Activated CD4-positive, alpha-beta T cell treated with anti-CD3 and anti-CD28 coated beads for 36 hours (primary cell): ENCODE results near the gene GMIP. TPM values are rescaled to one million over a fixed set of nuclear protein-coding genes. Genes with fewer than 3 reads are reported as not detected.
A peak's percentile ranks its signal among the peaks of the same experiment; 100 is the strongest.

ENCODE experiments used
- ATAC-seq: fragments of 200-7000 bp; cut with Tn5 transposase; one replicate; pipeline ENCODE4 v1.10.0; 2021; ENCODE audit warnings: mild to moderate bottlenecking, moderate library complexity
- CTCF ChIA-PET: fragments of 350-600 bp; sonication (Branson Sonifier 250); formaldehyde crosslinking; loops from one replicate; lab custom pipeline; 2021; ENCODE audit warnings: antibody characterized with exemption; lab: Charles Lee
- POLR2A ChIA-PET: fragments of 350-600 bp; sonication (Branson Sonifier 250); formaldehyde crosslinking; loops from one replicate; lab custom pipeline; 2021; ENCODE audit warnings: antibody characterized with exemption, inconsistent platforms; lab: Charles Lee
- DNase-seq: peaks from one replicate; pipeline ENCODE4 v3.0.0-alpha.2; 2020
- H3K27ac Mint-ChIP-seq: one replicate; pipeline ENCODE4 v1.8.0; 2021; ENCODE audit warnings: mixed read lengths
- H3K27me3 Mint-ChIP-seq: one replicate; pipeline ENCODE4 v1.8.0; 2021; ENCODE audit warnings: mixed read lengths
- H3K36me3 Mint-ChIP-seq: one replicate; pipeline ENCODE4 v1.8.0; 2021; ENCODE audit warnings: low read depth, mixed read lengths
- H3K4me1 Mint-ChIP-seq: one replicate; pipeline ENCODE4 v1.8.0; 2021; ENCODE audit warnings: mixed read lengths
- H3K4me3 Mint-ChIP-seq: one replicate; pipeline ENCODE4 v1.8.0; 2021; ENCODE audit warnings: mild to moderate bottlenecking, moderate library complexity, mixed read lengths
- H3K9me3 Mint-ChIP-seq: one replicate; pipeline ENCODE4 v1.8.0; 2021; ENCODE audit warnings: low read depth, mixed read lengths
- intact Hi-C, 2 experiments: fragments of 100-400 bp; cut with DNase I in 1 of 2; cut with micrococcal nuclease in 1 of 2; formaldehyde crosslinking; loops; one replicate each; pipeline versions ENCODE4 v1.14.2 to v1.15.1; 2022 to 2024; cut with DNase I, micrococcal nuclease
- total RNA-seq, 2 experiments: library from RNA; stranded (reverse); gene quantifications; one replicate each; pipeline ENCODE4 v1.2.3, GENCODE V29; 2021

The GMIP gene
- total RNA-seq, 2 experiments from 2014 or later: 54.9 to 56.6 TPM

- H3K27ac Mint-ChIP-seq: no peak overlapping the region
- ATAC-seq (no peak), DNase-seq (no peak)
- no peak overlapping the region for H3K4me3 Mint-ChIP-seq
- ChIA-PET CTCF (interaction anchor here (0.6 to 0.7 kb wide), 2 partner anchors 102 to 315 kb away, joined by 3 to 4 read pairs; no protein-coding TSS in a partner anchor), POLR2A (no interaction called here)
- H3K4me1 Mint-ChIP-seq: peaks cover 4% of the 10 kb centered on the region
- no peaks in the 10 kb centered on the region for H3K27me3 Mint-ChIP-seq
- H3K9me3 Mint-ChIP-seq: no peaks in the 10 kb centered on the region
- H3K36me3 Mint-ChIP-seq: peaks cover 45% of the 10 kb centered on the region
- intact Hi-C loops: no loop called here
Measured at GRCh38 chr19:19634516-19635312, 8.7 kb downstream of the GMIP start.

- Mint-ChIP-seq H3K36me3 (peaks cover 43% of the 10 kb centered on the region), H3K4me1 (peaks cover 4% of the 10 kb centered on the region), H3K4me3 (no peak overlapping the region), H3K27ac (no peak overlapping the region), H3K9me3 (no peaks in the 10 kb centered on the region), H3K27me3 (no peaks in the 10 kb centered on the region)
- CTCF ChIA-PET: interaction anchor here (0.6 to 0.7 kb wide), 3 partner anchors 23 to 102 kb away, joined by 3 to 4 read pairs (median 3); no protein-coding TSS in a partner anchor
- POLR2A ChIA-PET: no interaction called here
- intact Hi-C loops: no loop called here
- no peak for ATAC-seq
- no peak for DNase-seq
Measured at GRCh38 chr19:19633711-19634515, 9.5 kb downstream of the GMIP start.

DNA sequence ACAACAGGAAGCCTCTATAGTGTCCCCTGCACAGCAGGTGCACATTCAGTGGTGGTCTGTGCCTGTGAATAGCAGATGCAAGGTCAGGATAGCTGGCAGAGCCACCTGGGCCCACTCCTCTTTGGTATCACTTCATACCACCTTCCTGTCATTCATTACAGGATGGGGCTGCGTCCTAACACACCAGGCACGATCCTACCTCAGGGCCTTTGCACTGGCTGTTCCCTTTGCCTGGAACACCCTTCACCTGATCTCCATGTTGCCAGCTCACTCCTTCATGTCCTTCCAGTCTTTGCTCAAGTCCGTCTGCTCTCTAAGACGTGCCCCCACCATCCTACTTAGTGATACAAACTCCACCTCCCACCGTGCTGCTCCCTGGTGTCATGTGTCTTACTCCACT is 10.8 kb downstream of the GMIP start:
- ATAC-seq: no peak
- H3K9me3 Mint-ChIP-seq: no peaks in the 10 kb centered on the region
- CTCF ChIA-PET: no interaction called here
- no peak overlapping the region for H3K27ac Mint-ChIP-seq
- peaks cover 10% of the 10 kb centered on the region for H3K4me1 Mint-ChIP-seq
- POLR2A ChIA-PET: no interaction called here
- no peak for DNase-seq
- H3K27me3 Mint-ChIP-seq: no peaks in the 10 kb centered on the region
- intact Hi-C loops: no loop called here
- no peak overlapping the region for H3K4me3 Mint-ChIP-seq
- peaks cover 42% of the 10 kb centered on the region for H3K36me3 Mint-ChIP-seq

- H3K4me3 Mint-ChIP-seq: no peak overlapping the region
- ATAC-seq (no peak), DNase-seq (no peak)
- no peaks in the 10 kb centered on the region for H3K9me3 Mint-ChIP-seq
- CTCF ChIA-PET: interaction anchor here (1.4 kb wide), 1 partner anchor 9 kb away, joined by 3 read pairs; no protein-coding TSS in a partner anchor
- no peak overlapping the region for H3K27ac Mint-ChIP-seq
- H3K27me3 Mint-ChIP-seq: no peaks in the 10 kb centered on the region
- intact Hi-C loops: no loop called here
- POLR2A ChIA-PET: no interaction called here
- peaks cover 22% of the 10 kb centered on the region for H3K4me1 Mint-ChIP-seq
- peaks cover 39% of the 10 kb centered on the region for H3K36me3 Mint-ChIP-seq
Measured at GRCh38 chr19:19631346-19631745, 12.1 kb downstream of the GMIP start.

GRCh38 chr19:19630426-19630825 is 13.0 kb downstream of the GMIP start:
- intact Hi-C loops: no loop called here
- H3K27ac Mint-ChIP-seq: no peak overlapping the region
- no peaks in the 10 kb centered on the region for H3K27me3 Mint-ChIP-seq
- ChIA-PET CTCF (no interaction called here), POLR2A (interaction anchor here (1.2 kb wide), 1 partner anchor 28 kb away, joined by 3 read pairs; no protein-coding TSS in a partner anchor)
- no peak overlapping the region for H3K4me3 Mint-ChIP-seq
- no peak for DNase-seq
- H3K36me3 Mint-ChIP-seq: peaks cover 37% of the 10 kb centered on the region
- ATAC-seq: no peak
- H3K9me3 Mint-ChIP-seq: no peaks in the 10 kb centered on the region
- peaks cover 27% of the 10 kb centered on the region for H3K4me1 Mint-ChIP-seq

DNA sequence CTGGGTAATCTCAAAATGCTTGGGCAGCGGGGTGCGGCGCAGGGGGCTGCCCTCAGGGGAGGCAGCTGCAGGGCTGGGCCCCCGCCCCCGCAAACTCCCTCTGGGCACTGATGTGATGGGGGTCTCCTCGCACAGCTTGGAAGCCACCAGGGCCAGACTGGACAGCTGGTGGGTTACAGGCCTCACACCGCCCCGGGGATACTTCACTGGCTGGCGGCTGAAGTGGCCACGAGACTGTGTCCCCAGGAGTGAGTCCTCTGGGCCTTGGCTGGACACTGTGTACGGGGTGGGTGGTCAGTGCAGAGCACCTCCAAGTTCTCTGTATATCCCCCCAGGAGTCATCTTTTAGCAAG is 13.4 kb downstream of the GMIP start:
- CTCF ChIA-PET: no interaction called here
- Mint-ChIP-seq H3K27ac (no peak overlapping the region), H3K4me3 (no peak overlapping the region), H3K9me3 (no peaks in the 10 kb centered on the region), H3K27me3 (no peaks in the 10 kb centered on the region), H3K4me1 (peaks cover 27% of the 10 kb centered on the region), H3K36me3 (peaks cover 35% of the 10 kb centered on the region)
- intact Hi-C loops: no loop called here
- POLR2A ChIA-PET: interaction anchor here (1.2 kb wide), 1 partner anchor 28 kb away, joined by 3 read pairs; no protein-coding TSS in a partner anchor
- DNase-seq (no peak), ATAC-seq (no peak)

DNA sequence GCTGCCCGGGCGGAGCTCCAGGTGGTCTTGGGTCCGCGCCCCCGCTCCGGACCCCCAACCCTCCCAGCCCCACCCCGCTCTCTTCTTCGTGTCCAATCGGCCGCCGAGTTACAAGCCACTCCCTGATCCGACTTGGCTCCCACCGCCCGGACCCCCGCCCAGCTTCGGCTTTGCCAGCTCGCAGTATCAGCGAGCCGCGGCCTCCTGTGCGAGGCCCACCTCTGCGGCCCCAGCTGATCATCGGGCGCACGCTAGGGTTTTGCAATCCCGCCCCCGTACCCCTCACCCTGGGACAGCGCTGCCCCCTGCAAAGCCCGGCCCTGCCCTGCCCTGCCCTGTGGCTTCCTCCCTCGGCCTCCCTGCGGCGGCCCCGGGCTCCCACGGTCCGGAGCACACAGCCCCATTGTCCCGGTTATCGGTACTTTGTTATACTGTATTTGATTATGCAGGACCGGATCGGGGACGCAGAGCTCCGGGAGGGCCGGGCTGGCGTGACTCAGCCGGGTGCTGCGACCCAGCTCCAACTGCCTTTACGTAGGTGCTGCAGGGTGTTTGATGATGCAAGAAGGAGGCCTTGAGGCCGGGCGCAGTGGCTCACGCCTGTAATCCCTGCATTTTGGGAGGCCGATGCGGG is 14.8 kb downstream of the GMIP start:
- Mint-ChIP-seq H3K4me3 (peak overlapping the region; percentile 63), H3K36me3 (peaks cover 23% of the 10 kb centered on the region), H3K27ac (peak overlapping the region; percentile 76), H3K27me3 (no peaks in the 10 kb centered on the region), H3K4me1 (peaks cover 23% of the 10 kb centered on the region), H3K9me3 (no peaks in the 10 kb centered on the region)
- CTCF ChIA-PET: interaction anchor here (0.6 to 0.9 kb wide), 4 partner anchors 33 to 319 kb away, joined by 3 to 4 read pairs (median 3); no protein-coding TSS in a partner anchor
- intact Hi-C loops: loop anchor here (1.0 to 5.0 kb wide), 4 partner anchors 15 to 37 kb away; partner anchors contain the start of gene GMIP (in 1 of the 2)
- DNase-seq: peak; percentile 77
- peak; percentile 52 for ATAC-seq
- POLR2A ChIA-PET: no interaction called here

DNA sequence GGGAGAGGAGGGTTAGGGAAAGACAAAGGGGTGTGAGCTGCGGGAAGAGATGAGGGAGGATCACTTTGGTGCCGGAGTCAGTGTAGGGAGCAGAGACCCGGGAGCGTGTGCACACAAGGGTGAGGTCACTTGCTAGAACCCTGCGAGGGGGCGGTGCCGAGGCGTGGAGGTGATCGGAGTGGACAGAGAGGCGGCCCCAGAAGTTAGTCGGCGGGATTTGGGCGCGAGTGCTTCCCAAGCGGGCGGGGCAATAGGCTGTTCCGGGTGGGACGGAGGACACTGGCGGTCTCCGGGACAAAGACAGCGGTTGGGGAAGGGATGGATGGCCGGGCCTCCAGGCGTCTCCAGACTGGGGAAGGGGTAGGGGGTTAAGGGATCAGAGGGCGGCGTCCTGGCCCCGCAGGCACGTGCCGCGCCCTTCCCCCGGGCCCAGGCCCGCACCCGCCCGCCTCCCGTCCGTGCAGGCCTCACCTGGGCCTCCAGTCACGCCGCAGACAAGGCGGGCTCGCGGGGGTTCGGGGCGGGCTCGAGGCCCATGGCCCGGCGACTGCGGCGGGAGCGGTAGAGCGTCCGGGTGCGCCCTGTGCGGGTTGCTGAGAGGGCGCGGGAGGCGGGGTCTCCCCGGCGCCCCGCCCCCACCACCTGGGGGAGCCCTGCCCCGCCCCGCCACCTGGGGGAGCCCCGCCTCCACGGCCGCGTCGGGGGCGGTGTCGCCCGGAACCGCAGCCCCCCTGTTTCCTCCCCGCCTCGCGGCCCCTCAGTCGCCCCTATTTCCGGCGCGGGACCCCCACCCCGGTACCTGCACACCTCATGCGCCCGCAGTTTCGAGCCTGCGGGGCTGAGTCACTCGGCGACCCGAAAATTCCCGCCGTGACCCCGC is 15.6 kb downstream of the GMIP start, which contains the start of gene LPAR2:
TSS of gene LPAR2 (minus strand) at position 600 of the 880 bp plus-strand sequence. CDS start 945 bp downstream, outside the sequence.
- DNase-seq (peak; percentile 81), ATAC-seq (peak; percentile 74)
- ChIA-PET POLR2A (interaction anchor here (0.7 kb wide), 1 partner anchor 222 kb away, joined by 3 read pairs; the partner anchor contains the start of gene GATAD2A), CTCF (interaction anchor here (0.6 to 1.0 kb wide), 6 partner anchors 25 to 320 kb away, joined by 3 to 4 read pairs (median 3); no protein-coding TSS in a partner anchor)
- peaks cover 23% of the 10 kb centered on the region for H3K4me1 Mint-ChIP-seq
- no peaks in the 10 kb centered on the region for H3K27me3 Mint-ChIP-seq
- no peaks in the 10 kb centered on the region for H3K9me3 Mint-ChIP-seq
- peak within 1 kb of the TSS; percentile 80 for H3K4me3 Mint-ChIP-seq
- H3K27ac Mint-ChIP-seq: peak within 1 kb of the TSS; percentile 79
- H3K36me3 Mint-ChIP-seq: peaks cover 17% of the 10 kb centered on the region
- intact Hi-C loops: loop anchor here (1.0 to 5.0 kb wide), 4 partner anchors 15 to 37 kb away; partner anchors contain the start of gene GMIP (in 1 of the 2)

GRCh38 chr19:19626516-19627472 is 16.7 kb downstream of the GMIP start:
- Mint-ChIP-seq H3K27me3 (no peaks in the 10 kb centered on the region), H3K27ac (peak overlapping the region; percentile 79), H3K9me3 (no peaks in the 10 kb centered on the region), H3K36me3 (peaks cover 9% of the 10 kb centered on the region), H3K4me1 (peaks cover 23% of the 10 kb centered on the region), H3K4me3 (peak overlapping the region; percentile 80)
- ATAC-seq (no peak), DNase-seq (no peak)
- ChIA-PET CTCF (interaction anchor here (0.7 to 1.0 kb wide), 2 partner anchors 95 to 226 kb away, joined by 3 read pairs; no protein-coding TSS in a partner anchor), POLR2A (interaction anchor here (0.7 kb wide), 1 partner anchor 221 kb away, joined by 3 read pairs; the partner anchor contains the start of gene GATAD2A)
- intact Hi-C loops: loop anchor here in 1 of 2 experiments (5.0 kb wide), 1 partner anchor 34 kb away; no protein-coding TSS in a partner anchor
